Measurements from ENCODE around the gene COQ8A.

Gene COQ8A

DNA sequence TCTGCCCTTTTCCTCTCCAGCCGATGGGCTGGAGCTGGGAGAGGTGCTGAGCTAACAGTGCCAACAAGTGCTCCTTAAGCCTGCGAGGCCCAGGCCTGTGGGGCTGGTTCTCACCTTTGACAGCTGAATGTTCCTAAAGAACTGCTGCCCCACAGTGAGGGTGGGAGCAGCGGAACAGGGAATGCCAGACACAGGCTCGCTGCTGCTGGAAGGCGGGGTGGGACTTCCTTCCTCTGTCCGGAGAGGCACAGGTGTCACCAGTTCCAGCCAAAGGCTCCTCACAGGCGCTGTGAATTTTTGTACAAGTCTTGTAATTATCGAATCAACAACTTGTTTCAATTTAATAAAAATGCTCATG lies 47.1 kb downstream of the COQ8A start:
- Histone ChIP-seq H3K4me1 (peaks cover 0 to 28% (median 24%) of the 10 kb centered on the region in 4 donors), H3K27ac (no peak overlapping the region), H3K36me3 (peaks cover 18 to 62% (median 47%) of the 10 kb centered on the region in 3 donors), H3K4me3 (no peak overlapping the region), H3K9me3 (no peaks in the 10 kb centered on the region), H3K27me3 (no peaks in the 10 kb centered on the region)
- TF ChIP-seq CTCF (IDR thresholded peaks at IDR 0.05): no peak
- DNase-seq: no peak
- intact Hi-C loops (cut with DNase I; ENCODE audit: low total_unique reads): no loop called here

DNA sequence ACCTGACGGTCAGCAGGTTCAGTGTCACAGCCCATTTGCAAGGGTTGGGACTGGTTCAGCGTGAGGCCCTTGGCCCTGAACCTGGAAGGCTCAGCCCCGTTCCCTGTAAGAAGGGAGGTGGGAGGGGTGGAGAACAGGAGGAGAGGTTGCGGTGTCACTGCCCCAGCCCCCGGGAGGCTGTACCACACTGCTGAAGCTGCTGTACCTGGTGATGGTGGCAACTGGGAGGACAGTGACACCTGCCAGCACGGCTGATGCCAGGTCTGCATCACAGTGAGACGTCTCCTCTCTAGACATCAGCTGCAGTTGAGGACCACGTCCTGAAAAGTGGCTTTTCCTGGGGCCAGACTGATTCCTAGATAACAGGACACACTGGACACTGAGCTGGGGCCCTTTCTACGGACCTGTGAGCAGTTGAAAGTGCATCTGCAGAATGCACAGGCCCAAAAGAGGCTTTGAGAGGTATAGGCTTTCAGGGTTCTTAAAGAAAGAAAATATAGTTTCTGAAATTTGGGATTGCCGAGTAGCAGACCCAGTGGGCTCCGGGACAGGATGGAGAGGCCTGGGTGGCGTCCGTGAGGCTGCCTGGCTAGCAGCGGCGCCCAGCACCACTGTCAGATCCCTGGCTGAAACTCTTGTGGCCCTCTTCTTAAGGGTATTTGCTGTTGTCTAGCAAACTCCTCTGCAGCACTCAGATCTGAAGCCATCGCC lies 47.7 kb downstream of the COQ8A start:
- Histone ChIP-seq H3K36me3 (peaks cover 13 to 61% (median 44%) of the 10 kb centered on the region in 3 donors), H3K27ac (peak overlapping the region; percentile 70 to 75), H3K27me3 (no peaks in the 10 kb centered on the region), H3K4me3 (no peak overlapping the region), H3K4me1 (peaks cover 0 to 28% (median 24%) of the 10 kb centered on the region in 4 donors), H3K9me3 (no peaks in the 10 kb centered on the region)
- intact Hi-C loops (cut with DNase I; ENCODE audit: low total_unique reads): no loop called here
- no peak for DNase-seq
- TF ChIP-seq CTCF (IDR thresholded peaks at IDR 0.05): no peak

DNA sequence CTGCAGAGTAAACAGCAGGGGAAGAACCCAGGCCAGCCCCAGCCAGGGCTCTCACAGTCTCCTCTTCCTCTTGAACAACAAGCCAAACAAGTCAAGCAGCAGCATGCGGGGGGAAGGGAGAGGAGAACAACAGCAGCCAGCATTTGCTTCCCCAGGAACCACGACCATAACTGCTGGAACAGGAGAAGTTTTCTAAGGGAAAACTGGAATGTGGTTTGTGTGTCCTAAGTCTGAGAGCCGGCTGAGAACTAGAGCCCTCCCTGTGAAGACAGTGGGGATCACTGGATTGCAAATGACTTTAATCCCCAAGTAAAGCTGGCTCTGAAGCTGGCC lies 48.2 kb downstream of the COQ8A start:
- no peaks in the 10 kb centered on the region for H3K27me3 ChIP-seq
- no peak overlapping the region for H3K4me3 ChIP-seq
- peak overlapping the region; percentile 70 to 75 for H3K27ac ChIP-seq
- DNase-seq: no peak
- H3K36me3 ChIP-seq: peaks cover 11 to 58% (median 40%) of the 10 kb centered on the region in 3 donors
- peaks cover 0 to 28% (median 24%) of the 10 kb centered on the region in 4 donors for H3K4me1 ChIP-seq
- no peaks in the 10 kb centered on the region for H3K9me3 ChIP-seq
- intact Hi-C loops (cut with DNase I; ENCODE audit: low total_unique reads): no loop called here
- no peak for TF ChIP-seq CTCF (IDR thresholded peaks at IDR 0.05)

- Histone ChIP-seq H3K4me3 (no peak overlapping the region), H3K4me1 (peaks cover 0 to 28% (median 24%) of the 10 kb centered on the region in 4 donors), H3K27me3 (no peaks in the 10 kb centered on the region), H3K9me3 (no peaks in the 10 kb centered on the region), H3K27ac (peak overlapping the region; percentile 70 to 75), H3K36me3 (peaks cover 11 to 55% (median 40%) of the 10 kb centered on the region in 3 donors)
- intact Hi-C loops (cut with DNase I; ENCODE audit: low total_unique reads): no loop called here
- DNase-seq: no peak
- no peak for TF ChIP-seq CTCF (IDR thresholded peaks at IDR 0.05)
Measured at GRCh38 chr1:226989085-226989920, 49.2 kb downstream of the COQ8A start.

DNA sequence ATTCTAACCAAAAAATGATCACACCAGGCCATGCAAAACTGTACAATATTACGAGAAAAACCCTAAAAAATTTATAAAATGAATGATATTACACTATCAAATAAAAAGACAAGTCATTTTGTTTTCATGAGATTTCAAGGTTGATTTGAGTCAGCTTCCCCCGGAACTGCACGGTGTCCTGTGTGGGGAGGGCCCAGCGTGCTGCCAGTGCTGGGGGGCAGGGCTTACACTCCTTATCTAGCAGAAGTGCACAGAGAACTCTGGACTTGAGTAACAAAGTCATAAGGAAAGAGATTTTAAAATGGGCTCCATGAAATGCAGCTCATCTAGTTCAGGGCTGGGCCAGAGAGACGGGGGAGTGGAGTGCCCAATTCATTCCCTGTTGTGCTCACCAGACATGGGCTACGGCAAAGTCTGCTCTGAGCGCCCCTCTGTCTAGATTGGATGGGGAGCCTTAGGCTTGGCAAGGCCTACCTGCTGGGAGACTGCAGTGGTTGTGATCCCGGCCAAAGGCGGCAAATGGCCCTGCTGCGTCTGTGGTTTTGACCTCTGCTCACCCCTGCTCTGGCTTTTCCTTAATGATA lies 50.1 kb downstream of the COQ8A start:
- Histone ChIP-seq H3K4me3 (no peak overlapping the region), H3K27me3 (no peaks in the 10 kb centered on the region), H3K9me3 (no peaks in the 10 kb centered on the region), H3K27ac (peak overlapping the region; percentile 70 to 75), H3K36me3 (peaks cover 11 to 54% (median 31%) of the 10 kb centered on the region in 3 donors), H3K4me1 (peaks cover 0 to 28% (median 24%) of the 10 kb centered on the region in 4 donors)
- no peak for TF ChIP-seq CTCF (IDR thresholded peaks at IDR 0.05)
- DNase-seq: no peak
- intact Hi-C loops (cut with DNase I; ENCODE audit: low total_unique reads): no loop called here
